GM12892 (cell line): Measurements from ENCODE around the gene GALNT14.

Experiments
- DNase-seq: peaks from one replicate; pipeline ENCODE4 v3.0.0; 2011; ENCODE audit not compliant: insufficient read length
- FAIRE-seq: peaks from 2 replicates; lab custom pipeline; 2011; peaks lifted over from hg19 to GRCh38; lab: Jason Lieb, UNC
- POLR2A ChIP-seq: IDR thresholded peaks from 2 replicates; pipeline ENCODE4 v1.6.1; 2011; ENCODE audit warnings: low read depth, low read length, control low read depth
- POLR2AphosphoS5 ChIP-seq: IDR thresholded peaks from 2 replicates; pipeline ENCODE4 v1.6.1; 2011; ENCODE audit warnings: low read depth, low read length, control low read depth
- TAF1 ChIP-seq: IDR thresholded peaks from 2 replicates; pipeline ENCODE4 v1.6.1; 2011; ENCODE audit warnings: low read depth, mild to moderate bottlenecking, control low read depth, low read length, borderline replicate concordance

GALNT14 gene

DNA sequence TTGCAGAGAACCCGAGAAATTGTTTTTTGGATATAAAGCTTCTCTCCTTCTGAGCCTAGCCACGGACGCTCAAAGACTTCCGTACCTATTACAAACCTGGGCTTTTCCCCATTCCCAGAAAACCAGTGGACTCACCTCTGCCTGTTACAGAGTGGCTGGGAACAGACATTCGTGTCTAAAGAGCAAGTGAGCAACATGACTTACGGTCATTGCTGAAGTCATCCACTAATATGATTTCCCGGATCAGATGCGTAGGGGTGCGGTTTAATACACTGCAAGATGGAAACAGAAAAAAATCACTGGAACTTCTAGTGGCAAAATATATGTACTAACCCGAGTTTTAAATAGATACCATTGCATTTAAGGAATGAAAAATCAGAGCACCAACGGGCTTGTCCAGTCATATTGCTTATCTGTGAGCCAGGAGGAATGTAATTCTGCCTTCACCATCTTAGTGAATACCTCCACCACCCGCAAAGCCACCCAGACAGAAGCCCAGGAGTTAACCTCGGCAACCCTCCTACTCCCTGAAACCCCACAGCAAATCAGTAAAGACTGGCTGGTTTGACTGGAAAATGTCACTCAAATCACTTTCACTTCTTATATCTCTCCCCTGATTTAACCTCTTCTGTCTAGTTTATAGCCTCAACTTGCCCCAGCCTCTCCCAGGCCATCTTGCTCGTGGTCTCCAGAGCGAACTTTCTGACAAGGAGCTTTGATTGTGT is 179.9 kb downstream of the GALNT14 start:
- FAIRE-seq: no peak
- no peak for TF ChIP-seq POLR2AphosphoS5
- TF ChIP-seq POLR2A: no peak
- TF ChIP-seq TAF1: no peak
- DNase-seq: no peak

DNA sequence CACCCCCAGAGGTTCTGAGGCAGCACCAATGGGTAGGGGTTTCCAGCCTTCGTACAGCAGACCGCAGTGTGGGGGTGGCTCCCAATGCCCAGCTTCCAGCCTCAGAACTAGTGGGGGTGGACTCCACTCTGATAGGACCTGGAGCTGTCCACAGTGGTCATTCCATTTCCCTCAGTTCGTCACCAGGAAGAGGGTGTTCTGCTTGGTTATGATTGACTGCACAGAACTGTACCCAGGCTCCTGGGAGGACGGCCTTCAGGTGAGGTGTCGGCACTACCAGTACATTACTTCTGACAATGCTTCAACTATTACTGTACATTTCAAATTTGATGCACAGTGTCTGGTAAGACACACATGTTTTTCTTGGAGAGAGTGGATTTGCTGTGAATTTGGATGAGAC is 180.6 kb downstream of the GALNT14 start:
- TF ChIP-seq POLR2AphosphoS5: no peak
- no peak for TF ChIP-seq POLR2A
- no peak for TF ChIP-seq TAF1
- DNase-seq (no peak), FAIRE-seq (no peak)

DNA sequence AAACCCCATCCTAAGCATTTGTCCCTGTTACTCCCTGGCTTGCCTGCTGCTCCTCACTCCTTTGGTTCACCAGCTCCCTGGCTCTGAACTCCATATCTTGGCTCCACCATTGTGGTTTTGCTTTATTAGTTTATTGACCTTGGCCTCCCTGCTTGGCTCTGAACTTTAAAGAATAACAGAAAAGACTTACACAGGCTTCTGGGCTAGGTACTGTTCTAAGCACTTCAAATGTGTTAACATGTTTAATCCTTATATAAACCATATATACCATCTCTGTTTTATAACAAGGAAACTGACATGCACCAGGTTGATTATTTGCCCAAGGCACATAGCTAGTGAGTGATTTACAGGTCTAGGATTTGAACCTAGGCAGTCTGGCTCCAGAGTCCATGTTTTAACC is 181.2 kb downstream of the GALNT14 start:
- FAIRE-seq (no peak), DNase-seq (no peak)
- no peak for TF ChIP-seq POLR2AphosphoS5
- no peak for TF ChIP-seq TAF1
- TF ChIP-seq POLR2A: no peak

DNA sequence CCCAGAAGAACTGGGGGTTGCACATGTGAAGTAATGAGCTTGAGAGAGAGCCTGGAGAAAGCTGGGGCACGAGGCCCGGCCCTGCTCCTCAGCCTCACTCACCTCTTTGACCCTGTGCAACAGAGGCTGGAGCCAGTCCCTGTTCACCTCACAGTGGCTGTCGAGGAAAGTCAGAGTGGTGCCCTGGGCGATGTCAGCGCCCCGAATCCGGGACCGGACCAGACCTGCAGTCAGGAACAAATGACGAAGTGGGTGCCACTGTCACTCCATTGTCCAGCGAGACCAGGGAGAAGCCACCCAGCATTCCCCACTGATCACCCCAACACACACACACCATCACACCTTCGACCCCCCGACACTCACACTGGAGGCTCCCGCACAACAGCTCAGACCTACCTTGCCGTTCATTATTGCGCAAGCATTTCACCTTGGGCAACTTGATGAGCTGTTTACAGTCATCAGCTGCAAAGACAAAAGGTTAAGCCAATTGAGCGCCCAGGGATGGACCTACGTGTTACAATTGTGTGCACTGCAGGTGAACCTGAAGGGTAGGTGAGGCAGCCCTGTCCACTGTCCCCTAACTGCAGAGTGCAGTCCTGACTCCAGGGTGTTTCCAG is 182.6 kb downstream of the GALNT14 start:
- no peak for TF ChIP-seq POLR2A
- no peak for TF ChIP-seq TAF1
- TF ChIP-seq POLR2AphosphoS5: no peak
- FAIRE-seq (no peak), DNase-seq (no peak)

DNA sequence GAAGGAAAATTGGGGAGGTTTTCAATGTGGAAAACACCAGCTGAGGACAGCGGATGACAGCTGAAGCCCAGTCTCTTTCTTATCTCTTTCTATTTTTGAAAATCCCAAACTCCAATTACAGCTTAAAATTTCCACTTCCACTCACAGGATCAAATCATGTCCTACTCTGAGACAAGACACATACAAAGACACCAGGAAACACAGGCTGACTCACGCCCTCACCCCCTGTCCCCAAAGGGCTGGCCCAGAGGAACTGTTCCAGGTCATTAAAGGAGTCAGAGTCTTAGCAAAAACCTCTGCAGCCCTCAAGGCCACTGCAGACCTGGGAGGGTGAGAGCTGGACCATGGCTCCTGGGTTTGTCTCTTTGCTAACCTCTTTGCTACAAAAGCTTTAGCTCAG is 187.9 kb downstream of the GALNT14 start:
- FAIRE-seq (no peak), DNase-seq (no peak)
- TF ChIP-seq POLR2AphosphoS5 (no peak), POLR2A (no peak)

DNA sequence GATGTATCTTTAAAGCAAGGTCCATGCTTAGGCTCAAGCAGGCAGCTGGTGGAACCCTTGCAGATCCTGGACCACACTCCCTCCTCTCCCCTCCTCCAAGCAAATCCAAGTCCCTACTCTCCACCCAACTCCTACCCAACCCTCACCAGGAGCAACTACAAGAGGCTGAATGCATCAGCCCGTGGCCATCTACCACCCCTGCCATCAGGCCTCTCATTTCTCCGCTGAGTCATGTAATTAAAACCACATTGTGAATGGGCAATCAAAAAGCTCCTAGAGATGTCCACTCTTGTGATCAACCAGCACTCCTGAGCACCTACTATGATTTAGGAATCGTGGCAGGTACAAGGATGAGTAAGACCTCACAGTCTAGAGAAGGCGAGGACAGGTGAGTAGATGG is 188.8 kb downstream of the GALNT14 start:
- DNase-seq (no peak), FAIRE-seq (no peak)
- TF ChIP-seq POLR2AphosphoS5: no peak
- TF ChIP-seq TAF1: no peak
- TF ChIP-seq POLR2A: no peak

DNA sequence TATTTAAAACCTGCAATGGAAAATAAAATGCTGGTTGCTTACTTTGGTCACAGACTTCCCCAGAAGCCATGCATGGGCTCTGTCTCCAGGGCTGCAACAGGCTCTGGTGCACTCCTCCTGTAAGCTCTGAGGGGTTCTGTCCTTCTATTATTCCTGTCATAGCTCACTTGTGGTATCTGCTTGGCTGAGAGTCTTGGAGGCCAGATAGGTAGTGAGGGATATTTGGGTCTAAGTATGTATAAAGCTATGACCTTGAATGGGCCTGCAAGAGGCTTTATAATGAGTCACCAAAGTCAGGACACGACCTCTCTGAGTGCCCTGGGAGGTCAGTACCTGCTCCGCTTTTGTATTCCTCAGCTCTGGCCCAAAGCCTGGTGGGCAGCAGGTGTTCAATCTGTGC is 189.4 kb downstream of the GALNT14 start:
- DNase-seq: no peak
- no peak for FAIRE-seq
- TF ChIP-seq TAF1 (no peak), POLR2A (no peak), POLR2AphosphoS5 (no peak)

DNA sequence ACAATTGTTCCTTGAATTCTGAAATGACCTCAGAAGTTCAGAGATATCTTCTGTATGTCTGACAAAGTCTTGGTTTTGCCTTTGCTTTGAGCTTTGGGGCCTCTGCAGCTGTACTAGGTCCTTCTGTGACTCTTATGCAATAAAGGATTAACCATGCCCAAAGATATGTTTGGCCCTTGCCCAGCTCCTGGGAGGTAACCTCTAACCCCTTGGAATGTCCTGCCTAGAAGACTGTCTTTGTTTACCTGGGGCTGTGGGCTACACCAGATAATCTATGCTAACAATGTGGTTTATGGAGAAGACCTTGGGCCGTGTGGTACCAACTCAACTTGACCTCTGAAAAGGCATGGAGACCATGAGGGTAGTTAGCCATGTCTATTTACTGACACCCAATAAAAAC is 190.1 kb downstream of the GALNT14 start:
- TF ChIP-seq POLR2A: no peak
- TF ChIP-seq POLR2AphosphoS5: no peak
- no peak for TF ChIP-seq TAF1

DNA sequence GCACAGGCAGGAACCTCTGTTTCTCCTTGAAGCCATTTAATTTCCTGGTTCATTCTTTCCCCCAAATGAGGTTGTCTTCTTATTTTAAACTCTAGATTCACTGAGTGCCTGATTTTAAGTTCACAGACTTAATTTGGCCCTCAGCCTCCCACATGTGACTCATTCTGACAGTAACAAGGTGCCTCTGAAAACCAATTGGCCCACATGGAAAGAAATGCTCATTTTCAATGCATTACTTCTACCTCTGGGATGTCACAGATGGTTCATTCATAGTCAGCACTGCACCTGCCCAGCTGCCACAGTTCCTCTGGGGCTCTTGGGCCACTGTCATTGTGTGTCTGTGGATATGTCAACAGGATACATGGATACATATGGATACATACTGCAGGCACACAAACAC is 190.6 kb downstream of the GALNT14 start:
- no peak for TF ChIP-seq POLR2AphosphoS5
- no peak for TF ChIP-seq POLR2A
- no peak for TF ChIP-seq TAF1
- no peak for FAIRE-seq
- DNase-seq: no peak

More for the DNA sequence above, 190.1 kb downstream of the GALNT14 start:
- DNase-seq (no peak), FAIRE-seq (no peak)

DNA sequence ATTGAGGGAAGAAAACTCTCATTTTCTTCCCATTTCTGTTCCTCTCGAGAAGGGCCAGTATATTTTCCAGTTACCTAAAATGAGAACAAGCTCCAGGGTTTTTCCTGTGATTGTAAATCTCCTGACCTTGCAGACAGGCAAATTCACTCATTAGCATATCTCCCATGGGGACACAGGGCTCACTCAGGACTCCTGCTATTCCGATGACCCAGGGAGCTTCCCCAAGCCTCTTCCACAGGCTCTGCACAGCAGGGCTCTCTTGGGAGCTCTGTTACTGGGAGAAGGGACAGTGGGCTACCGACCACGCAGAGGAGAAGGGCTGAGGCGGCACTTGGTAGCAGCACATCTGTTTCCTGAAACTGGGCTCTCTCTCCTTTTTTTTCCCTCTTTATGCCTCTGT is 195.8 kb downstream of the GALNT14 start:
- FAIRE-seq (no peak), DNase-seq (no peak)
- no peak for TF ChIP-seq TAF1
- no peak for TF ChIP-seq POLR2A
- no peak for TF ChIP-seq POLR2AphosphoS5

DNA sequence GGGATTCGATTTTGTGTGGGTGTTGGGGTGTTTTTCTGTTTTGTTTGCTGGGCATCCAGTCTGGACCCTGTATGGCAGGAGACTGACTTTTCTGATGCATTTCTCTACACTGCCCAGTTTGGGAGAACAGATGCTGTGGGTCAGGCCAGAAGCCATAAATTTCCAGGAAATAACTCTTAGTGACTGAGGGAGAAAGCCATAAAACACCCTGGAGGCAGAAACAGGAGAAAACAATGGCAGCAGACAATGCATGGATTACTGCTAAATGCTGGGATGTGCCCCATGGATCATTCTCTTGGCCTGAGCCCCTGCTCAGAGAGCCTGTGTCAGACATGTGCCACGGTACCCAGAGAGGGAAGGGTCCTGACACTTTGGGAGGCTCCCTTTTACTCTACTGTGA is 197.4 kb downstream of the GALNT14 start:
- no peak for DNase-seq
- FAIRE-seq: no peak

DNA sequence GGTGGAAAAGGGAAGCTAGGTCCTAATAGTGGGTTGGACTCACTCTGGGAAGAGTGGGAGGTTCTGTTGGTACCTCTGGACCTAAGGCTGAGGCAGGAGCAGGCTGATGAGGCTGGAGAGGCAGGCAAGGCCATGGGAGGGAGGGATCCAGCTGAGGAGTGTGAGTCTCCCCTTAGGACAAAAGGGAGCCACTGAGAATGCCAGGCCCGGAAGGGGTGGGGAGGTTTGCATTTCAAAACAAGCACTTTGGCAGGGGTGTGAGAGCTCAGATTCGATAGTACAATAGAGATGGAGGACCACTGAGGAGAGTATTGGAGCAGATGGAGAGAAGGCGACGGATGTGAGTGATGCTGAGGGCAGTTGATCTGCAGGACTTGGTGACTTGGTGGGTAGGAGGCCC is 198.9 kb downstream of the GALNT14 start:
- DNase-seq (no peak), FAIRE-seq (no peak)
- TF ChIP-seq POLR2AphosphoS5 (no peak), TAF1 (no peak), POLR2A (no peak)

More for the DNA sequence above, 197.4 kb downstream of the GALNT14 start:
- TF ChIP-seq TAF1 (no peak), POLR2A (no peak), POLR2AphosphoS5 (no peak)
